MM.1S (cell line): ENCODE measurements around the gene BCL7B.

Experiments
- CTCF ChIP-seq: fragments of 300-600 bp; sonication (generic); IDR thresholded peaks from 2 replicates; pipeline ENCODE4 v1.5.1; 2016; ENCODE audit warnings: antibody characterized with exemption, low read length, mixed read lengths
- EZH2 ChIP-seq: fragments of 300-600 bp; sonication (generic); optimal IDR thresholded peaks from 2 replicates; pipeline ENCODE3; 2017; ENCODE audit warnings: low read depth, mild to moderate bottlenecking, antibody characterized with exemption, low read length, mixed read lengths

GRCh38 chr7:73602721-73603651 is 45.5 kb upstream of the BCL7B start:
- no peak for TF ChIP-seq EZH2
- no peak for TF ChIP-seq CTCF
